OCI-LY3 (cell line): Measurements from ENCODE around the gene ADAP1.

Experiments
- CTCF ChIP-seq: fragments of 200-600, 300-600 bp; sonication (generic); IDR thresholded peaks from 2 replicates; pipeline ENCODE4 v1.5.1; 2014; ENCODE audit warnings: antibody characterized with exemption, low read length, low read depth
- EZH2phosphoT487 ChIP-seq: fragments of 200-600 bp; shearing (Covaris generic); IDR thresholded peaks from 2 replicates; pipeline ENCODE4 v1.6.1; 2018; ENCODE audit warnings: antibody characterized with exemption, mixed run types, low read depth

- TF ChIP-seq CTCF: peak; percentile 88
- no peak for TF ChIP-seq EZH2phosphoT487
Measured at GRCh38 chr7:992709-993607, 38.5 kb upstream of the ADAP1 start.
